GM13976 (cell line): ENCODE results near the gene RASGRP1.

Source experiments
- DNase-seq: peaks from one replicate; pipeline ENCODE4 v3.0.0; 2012; ENCODE audit warnings: low spot score
- CTCF ChIP-seq: IDR thresholded peaks from 2 replicates; pipeline ENCODE4 v1.5.1; 2012; ENCODE audit warnings: borderline replicate concordance, mild to moderate bottlenecking; ENCODE audit not compliant: insufficient read depth; ENCODE audit errors: extremely low read depth, missing control alignments, control extremely low read depth
- in situ Hi-C: fragments of 300-500 bp; cut with MboI; formaldehyde crosslinking; loops from one replicate; pipeline ENCODE4 v1.12.0; 2022; ENCODE audit warnings: low sequenced_read_pairs, mixed read lengths, inconsistent platforms; ENCODE audit not compliant: unreplicated experiment

RASGRP1 gene

GRCh38 chr15:38476120-38476519, 88.5 kb downstream of the RASGRP1 start:
- no peak for TF ChIP-seq CTCF
- no peak for DNase-seq
- in situ Hi-C loops = no loop called here

- in situ Hi-C loops = no loop called here
- TF ChIP-seq CTCF = no peak
- no peak for DNase-seq
Measured at GRCh38 chr15:38475361-38475760, 89.3 kb downstream of the RASGRP1 start.

GRCh38 chr15:38474155-38474757, 90.4 kb downstream of the RASGRP1 start:
- in situ Hi-C loops = no loop called here
- peak; percentile 43 for DNase-seq
- peak; percentile 62 for TF ChIP-seq CTCF

- DNase-seq = no peak
- in situ Hi-C loops = no loop called here
- TF ChIP-seq CTCF = no peak
Measured at GRCh38 chr15:38471974-38472373, 92.6 kb downstream of the RASGRP1 start.

- TF ChIP-seq CTCF = no peak
- DNase-seq = no peak
- in situ Hi-C loops = no loop called here
Measured at GRCh38 chr15:38470816-38471215, 93.8 kb downstream of the RASGRP1 start.

GRCh38 chr15:38464675-38465074, 99.9 kb downstream of the RASGRP1 start:
- TF ChIP-seq CTCF = no peak
- DNase-seq = no peak
- in situ Hi-C loops = no loop called here
